D721Med (cell line): ENCODE measurements around the gene FRS3.

Source experiments
- DNase-seq: peaks from one replicate; pipeline ENCODE4 v3.0.0; 2011; ENCODE audit warnings: low spot score; ENCODE audit not compliant: insufficient read length
- FAIRE-seq: peaks from 2 replicates; lab custom pipeline; 2011; peaks lifted over from hg19 to GRCh38; lab: Jason Lieb, UNC
- TF ChIP-seq, protein P1 (sequence below): IDR thresholded peaks from 2 replicates; pipeline ENCODE4 v1.5.1; 2012; ENCODE audit warnings: mild to moderate bottlenecking, control low read depth; ENCODE audit not compliant: insufficient read depth; ENCODE audit errors: missing control alignments

The FRS3 gene

DNA sequence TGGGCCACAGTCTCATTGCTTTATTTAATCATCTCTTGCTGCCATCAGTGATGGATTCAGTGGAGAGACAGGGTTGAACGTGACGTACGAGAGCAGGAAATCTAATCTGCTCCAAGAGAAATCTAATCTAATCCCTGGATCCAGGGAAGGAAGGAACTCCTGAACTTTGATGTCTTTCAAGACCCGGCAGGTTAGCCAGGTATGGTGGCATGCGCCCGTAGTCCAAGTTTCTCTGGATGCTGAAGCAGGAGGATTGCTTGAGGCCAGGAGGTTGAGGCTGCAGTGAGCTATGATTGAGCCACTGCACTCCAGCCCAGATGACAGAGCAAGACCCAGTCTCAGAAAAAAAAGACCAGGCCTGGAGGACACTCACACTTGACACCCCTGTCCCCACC is 21.1 kb downstream of the FRS3 start:
- FAIRE-seq (no peak), DNase-seq (no peak)
- TF ChIP-seq, protein P1, sequence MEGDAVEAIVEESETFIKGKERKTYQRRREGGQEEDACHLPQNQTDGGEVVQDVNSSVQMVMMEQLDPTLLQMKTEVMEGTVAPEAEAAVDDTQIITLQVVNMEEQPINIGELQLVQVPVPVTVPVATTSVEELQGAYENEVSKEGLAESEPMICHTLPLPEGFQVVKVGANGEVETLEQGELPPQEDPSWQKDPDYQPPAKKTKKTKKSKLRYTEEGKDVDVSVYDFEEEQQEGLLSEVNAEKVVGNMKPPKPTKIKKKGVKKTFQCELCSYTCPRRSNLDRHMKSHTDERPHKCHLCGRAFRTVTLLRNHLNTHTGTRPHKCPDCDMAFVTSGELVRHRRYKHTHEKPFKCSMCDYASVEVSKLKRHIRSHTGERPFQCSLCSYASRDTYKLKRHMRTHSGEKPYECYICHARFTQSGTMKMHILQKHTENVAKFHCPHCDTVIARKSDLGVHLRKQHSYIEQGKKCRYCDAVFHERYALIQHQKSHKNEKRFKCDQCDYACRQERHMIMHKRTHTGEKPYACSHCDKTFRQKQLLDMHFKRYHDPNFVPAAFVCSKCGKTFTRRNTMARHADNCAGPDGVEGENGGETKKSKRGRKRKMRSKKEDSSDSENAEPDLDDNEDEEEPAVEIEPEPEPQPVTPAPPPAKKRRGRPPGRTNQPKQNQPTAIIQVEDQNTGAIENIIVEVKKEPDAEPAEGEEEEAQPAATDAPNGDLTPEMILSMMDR: no peak

DNA sequence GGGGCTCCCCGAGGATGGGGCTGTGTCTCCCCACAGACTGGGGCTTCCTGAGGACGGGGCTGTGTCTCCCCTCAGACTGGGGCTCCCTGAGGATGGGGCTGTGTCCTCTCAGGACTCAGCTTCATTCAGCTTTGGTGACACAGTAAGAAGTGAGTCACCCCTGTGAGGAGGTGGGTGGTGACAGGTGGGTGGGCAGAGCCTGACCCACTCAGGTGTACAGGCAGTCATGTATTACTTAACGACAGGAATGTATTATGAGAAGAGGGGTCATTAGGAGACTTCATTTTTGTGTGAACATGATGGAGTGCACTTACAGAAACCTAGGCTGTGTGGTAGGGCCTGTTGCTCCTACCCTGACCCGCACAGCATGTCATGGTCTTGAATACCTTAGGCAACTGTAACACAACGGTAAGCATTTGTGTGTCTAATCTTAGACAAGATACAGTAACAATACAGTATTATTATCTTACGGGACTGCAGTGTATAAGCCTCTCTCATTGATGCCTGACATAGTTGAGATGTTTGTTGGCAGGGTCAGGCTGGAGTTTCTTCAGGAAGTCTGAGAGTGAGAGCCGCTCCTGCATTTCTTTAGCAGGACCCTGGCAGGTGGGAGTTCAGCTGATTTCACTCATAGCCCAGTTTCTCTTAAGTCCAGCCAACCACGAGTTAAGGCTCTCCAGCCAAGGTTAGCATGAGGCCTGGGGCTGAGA is 21.6 kb downstream of the FRS3 start:
- FAIRE-seq: no peak
- TF ChIP-seq, protein P1: no peak
- DNase-seq: no peak

- TF ChIP-seq, protein P1: no peak
Observed at GRCh38 chr6:41757271-41757670, 22.4 kb downstream of the FRS3 start.

DNA sequence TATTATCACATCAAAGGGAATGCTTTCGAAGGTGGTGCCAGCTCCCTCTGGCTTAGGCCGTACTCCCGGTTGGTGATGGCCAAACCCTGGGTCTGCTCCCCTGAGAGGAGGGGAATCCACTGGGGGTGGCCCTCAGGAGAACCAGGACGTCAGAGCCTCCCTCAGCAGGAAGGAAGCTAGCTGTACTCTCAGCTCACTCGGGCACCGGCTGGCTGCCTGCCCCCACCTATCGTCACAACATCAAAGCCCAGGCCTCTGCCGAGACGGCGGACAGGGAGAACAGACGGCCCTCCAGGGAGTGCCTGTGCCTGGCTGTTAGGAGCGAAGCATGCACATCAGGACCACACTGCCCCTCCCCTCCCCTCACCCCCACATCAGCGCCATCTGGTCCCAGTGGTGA is 23.3 kb downstream of the FRS3 start:
- no peak for DNase-seq
- FAIRE-seq: no peak
- TF ChIP-seq, protein P1: no peak

More at GRCh38 chr6:41757271-41757670, 22.4 kb downstream of the FRS3 start:
- FAIRE-seq: no peak
- no peak for DNase-seq

DNA sequence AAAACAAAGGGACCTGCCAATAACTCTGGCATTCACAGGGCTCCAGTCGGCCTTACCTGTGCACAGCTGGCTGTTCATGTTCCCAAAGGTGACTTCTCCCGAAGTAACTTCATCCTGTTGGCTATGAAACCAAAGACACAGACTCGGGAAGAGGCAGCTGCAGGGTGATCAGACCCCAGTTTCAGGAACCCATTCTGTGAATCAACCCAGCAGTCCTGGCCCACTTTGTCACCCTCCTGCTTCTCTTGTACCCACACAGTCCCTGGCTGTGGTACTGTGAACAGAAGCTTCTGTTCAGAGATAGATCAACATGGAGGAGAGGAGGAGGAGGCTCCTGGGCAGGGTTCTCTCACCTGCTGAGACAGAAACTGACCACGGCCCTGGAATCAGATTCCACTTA is 23.8 kb downstream of the FRS3 start:
- FAIRE-seq: no peak
- no peak for DNase-seq

GRCh38 chr6:41750374-41750773 is 29.3 kb downstream of the FRS3 start:
- DNase-seq (no peak), FAIRE-seq (no peak)

More for the DNA sequence above, 23.8 kb downstream of the FRS3 start:
- TF ChIP-seq, protein P1: no peak

GRCh38 chr6:41748542-41748941 is 31.2 kb downstream of the FRS3 start:
- DNase-seq (no peak), FAIRE-seq (no peak)
- TF ChIP-seq, protein P1: no peak

More at GRCh38 chr6:41750374-41750773, 29.3 kb downstream of the FRS3 start:
- TF ChIP-seq, protein P1: no peak
